HL-60 (cell line): ENCODE data around the gene FBLN7.

ENCODE experiments used
- GABPA ChIP-seq: IDR thresholded peaks from 2 replicates; pipeline ENCODE4 v1.6.1; 2012; ENCODE audit warnings: low read depth
- POLR2AphosphoS5 ChIP-seq: IDR thresholded peaks from 2 replicates; pipeline ENCODE4 v1.6.1; 2012; ENCODE audit warnings: low read depth
- REST ChIP-seq: IDR thresholded peaks from 2 replicates; pipeline ENCODE4 v1.6.1; 2012; ENCODE audit warnings: low read depth; ENCODE audit not compliant: insufficient replicate concordance
- SPI1 ChIP-seq: IDR thresholded peaks from 2 replicates; pipeline ENCODE4 v1.6.1; 2012; ENCODE audit warnings: low read depth, mild to moderate bottlenecking, borderline replicate concordance
- TF ChIP-seq, protein P1 (sequence below): IDR thresholded peaks from one replicate; pipeline ENCODE4 v1.5.1; 2011; ENCODE audit warnings: low read length, control low read depth, inconsistent platforms; ENCODE audit not compliant: insufficient read depth

- TF ChIP-seq REST, result no peak
- TF ChIP-seq, protein P1, sequence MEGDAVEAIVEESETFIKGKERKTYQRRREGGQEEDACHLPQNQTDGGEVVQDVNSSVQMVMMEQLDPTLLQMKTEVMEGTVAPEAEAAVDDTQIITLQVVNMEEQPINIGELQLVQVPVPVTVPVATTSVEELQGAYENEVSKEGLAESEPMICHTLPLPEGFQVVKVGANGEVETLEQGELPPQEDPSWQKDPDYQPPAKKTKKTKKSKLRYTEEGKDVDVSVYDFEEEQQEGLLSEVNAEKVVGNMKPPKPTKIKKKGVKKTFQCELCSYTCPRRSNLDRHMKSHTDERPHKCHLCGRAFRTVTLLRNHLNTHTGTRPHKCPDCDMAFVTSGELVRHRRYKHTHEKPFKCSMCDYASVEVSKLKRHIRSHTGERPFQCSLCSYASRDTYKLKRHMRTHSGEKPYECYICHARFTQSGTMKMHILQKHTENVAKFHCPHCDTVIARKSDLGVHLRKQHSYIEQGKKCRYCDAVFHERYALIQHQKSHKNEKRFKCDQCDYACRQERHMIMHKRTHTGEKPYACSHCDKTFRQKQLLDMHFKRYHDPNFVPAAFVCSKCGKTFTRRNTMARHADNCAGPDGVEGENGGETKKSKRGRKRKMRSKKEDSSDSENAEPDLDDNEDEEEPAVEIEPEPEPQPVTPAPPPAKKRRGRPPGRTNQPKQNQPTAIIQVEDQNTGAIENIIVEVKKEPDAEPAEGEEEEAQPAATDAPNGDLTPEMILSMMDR, result no peak
- no peak for TF ChIP-seq GABPA
- TF ChIP-seq POLR2AphosphoS5, result no peak
- TF ChIP-seq SPI1, result no peak
Observed at GRCh38 chr2:112089375-112089774, 48.8 kb upstream of the FBLN7 start.
